Activated CD4-positive, alpha-beta T cell treated with anti-CD3 and anti-CD28 coated beads for 4 hours (primary cell): ENCODE results near the gene DNAJC17.

Source experiments
- DNase-seq, 2 donors: peaks; one replicate each; pipeline ENCODE4 v3.0.0-alpha.2; 2020

DNAJC17 gene

GRCh38 chr15:40828447-40829036 lies 21.3 kb upstream of the DNAJC17 start, which contains the start of gene PPP1R14D:
TSS of gene PPP1R14D (minus strand) at chr15:40828708. CDS start at chr15:40828641, 67 bp downstream.
- DNase-seq, result no peak

GRCh38 chr15:40826423-40827075 lies 19.3 kb upstream of the DNAJC17 start:
- no peak for DNase-seq

- DNase-seq, result no peak
Measured at GRCh38 chr15:40825661-40826422, 18.6 kb upstream of the DNAJC17 start.

GRCh38 chr15:40823572-40824343 lies 16.5 kb upstream of the DNAJC17 start:
- DNase-seq, result no peak

- no peak for DNase-seq
Measured at GRCh38 chr15:40821195-40821594, 13.9 kb upstream of the DNAJC17 start.

GRCh38 chr15:40819048-40819447 lies 11.8 kb upstream of the DNAJC17 start:
- DNase-seq, result no peak

- DNase-seq, result no peak
Measured at GRCh38 chr15:40815042-40815698, 7.9 kb upstream of the DNAJC17 start.

- no peak for DNase-seq
Measured at GRCh38 chr15:40812721-40813425, 5.6 kb upstream of the DNAJC17 start.

GRCh38 chr15:40808861-40809450 lies 1.7 kb upstream of the DNAJC17 start:
- DNase-seq, result no peak

- no peak for DNase-seq
Measured at GRCh38 chr15:40807888-40808461, 702 bp upstream of the DNAJC17 start.

- no peak for DNase-seq
Measured at GRCh38 chr15:40806672-40807027, 623 bp downstream of the DNAJC17 start.

GRCh38 chr15:40803688-40804087 lies 3.6 kb downstream of the DNAJC17 start:
- DNase-seq, result no peak

- DNase-seq, result no peak
Measured at GRCh38 chr15:40803076-40803475, 4.2 kb downstream of the DNAJC17 start.

- DNase-seq, result no peak
Measured at GRCh38 chr15:40799523-40799922, 7.8 kb downstream of the DNAJC17 start.

- no peak for DNase-seq
Measured at GRCh38 chr15:40796512-40796911, 10.8 kb downstream of the DNAJC17 start.

- no peak for DNase-seq
Measured at GRCh38 chr15:40796041-40796440, 11.2 kb downstream of the DNAJC17 start.

GRCh38 chr15:40793216-40793989 lies 13.9 kb downstream of the DNAJC17 start:
- DNase-seq, result no peak

- DNase-seq, result no peak
Measured at GRCh38 chr15:40792394-40792793, 14.9 kb downstream of the DNAJC17 start.

GRCh38 chr15:40790718-40791117 lies 16.6 kb downstream of the DNAJC17 start:
- no peak for DNase-seq

GRCh38 chr15:40789999-40790398 lies 17.3 kb downstream of the DNAJC17 start:
- no peak for DNase-seq

GRCh38 chr15:40789119-40789518 lies 18.2 kb downstream of the DNAJC17 start:
- no peak for DNase-seq
